ENCODE data around the gene RAB40C. TPM values are rescaled to one million over a fixed set of nuclear protein-coding genes. Genes with fewer than 3 reads are reported as not detected.

The RAB40C gene
- total and polyA plus RNA-seq, 2 donors from 2014 or later, result 18.1 to 24.0 TPM

GRCh38 chr16:593406-593805, 3.5 kb downstream of the RAB40C start:
- Histone ChIP-seq H3K9me3 (ENCODE audit: control insufficient read depth in 2 of 3, insufficient read depth in 1 of 3, low read length in 3 of 3) (no peaks in the 10 kb centered on the region), H3K36me3 (ENCODE audit: control insufficient read depth in 2 of 3, insufficient read depth in 3 of 3, low read length in 3 of 3) (no peaks in the 10 kb centered on the region), H3K27ac (ENCODE audit: low read depth in 2 of 2, low read length in 2 of 2) (peak overlapping the region; percentile 82 to 94), H3K4me3 (ENCODE audit: low read length in 3 of 3) (peak overlapping the region in 1 of 3 donors; percentile 29), H3K9ac (ENCODE audit: low read length in 3 of 3) (peak overlapping the region in 1 of 3 donors; percentile 65), H3K27me3 (ENCODE audit: control insufficient read depth, insufficient read depth, low read length) (no peaks in the 10 kb centered on the region), H3K4me1 (ENCODE audit: control insufficient read depth in 2 of 3, insufficient read depth in 2 of 3, low read depth in 1 of 3, low read length in 3 of 3) (peaks cover 6 to 51% (median 30%) of the 10 kb centered on the region in 3 donors)
- FAIRE-seq, result no peak
- TF ChIP-seq, protein P1, sequence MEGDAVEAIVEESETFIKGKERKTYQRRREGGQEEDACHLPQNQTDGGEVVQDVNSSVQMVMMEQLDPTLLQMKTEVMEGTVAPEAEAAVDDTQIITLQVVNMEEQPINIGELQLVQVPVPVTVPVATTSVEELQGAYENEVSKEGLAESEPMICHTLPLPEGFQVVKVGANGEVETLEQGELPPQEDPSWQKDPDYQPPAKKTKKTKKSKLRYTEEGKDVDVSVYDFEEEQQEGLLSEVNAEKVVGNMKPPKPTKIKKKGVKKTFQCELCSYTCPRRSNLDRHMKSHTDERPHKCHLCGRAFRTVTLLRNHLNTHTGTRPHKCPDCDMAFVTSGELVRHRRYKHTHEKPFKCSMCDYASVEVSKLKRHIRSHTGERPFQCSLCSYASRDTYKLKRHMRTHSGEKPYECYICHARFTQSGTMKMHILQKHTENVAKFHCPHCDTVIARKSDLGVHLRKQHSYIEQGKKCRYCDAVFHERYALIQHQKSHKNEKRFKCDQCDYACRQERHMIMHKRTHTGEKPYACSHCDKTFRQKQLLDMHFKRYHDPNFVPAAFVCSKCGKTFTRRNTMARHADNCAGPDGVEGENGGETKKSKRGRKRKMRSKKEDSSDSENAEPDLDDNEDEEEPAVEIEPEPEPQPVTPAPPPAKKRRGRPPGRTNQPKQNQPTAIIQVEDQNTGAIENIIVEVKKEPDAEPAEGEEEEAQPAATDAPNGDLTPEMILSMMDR (IDR thresholded peaks at IDR 0.05; ENCODE audit: borderline replicate concordance, extremely low read depth, insufficient read depth), result no peak
- peak in 1 of 5 donors; percentile 90 for DNase-seq
- intact Hi-C loops (cut with DNase I), result no loop called here

GRCh38 chr16:593807-594206, 3.9 kb downstream of the RAB40C start:
- FAIRE-seq (no peak), DNase-seq (peak in 2 of 5 donors; percentile 41 to 72)
- TF ChIP-seq, protein P1 (IDR thresholded peaks at IDR 0.05; ENCODE audit: borderline replicate concordance, extremely low read depth, insufficient read depth), result no peak
- Histone ChIP-seq H3K36me3 (ENCODE audit: control insufficient read depth in 2 of 3, insufficient read depth in 3 of 3, low read length in 3 of 3) (no peaks in the 10 kb centered on the region), H3K4me3 (ENCODE audit: low read length in 3 of 3) (peak overlapping the region in 1 of 3 donors; percentile 29), H3K27me3 (ENCODE audit: control insufficient read depth, insufficient read depth, low read length) (no peaks in the 10 kb centered on the region), H3K27ac (ENCODE audit: low read depth in 2 of 2, low read length in 2 of 2) (peak overlapping the region; percentile 82 to 94), H3K9ac (ENCODE audit: low read length in 3 of 3) (peak overlapping the region in 1 of 3 donors; percentile 65), H3K9me3 (ENCODE audit: control insufficient read depth in 2 of 3, insufficient read depth in 1 of 3, low read length in 3 of 3) (no peaks in the 10 kb centered on the region), H3K4me1 (ENCODE audit: control insufficient read depth in 2 of 3, insufficient read depth in 2 of 3, low read depth in 1 of 3, low read length in 3 of 3) (peaks cover 6 to 47% (median 30%) of the 10 kb centered on the region in 3 donors)
- intact Hi-C loops (cut with DNase I), result no loop called here

- FAIRE-seq, result no peak
- TF ChIP-seq, protein P1 (IDR thresholded peaks at IDR 0.05; ENCODE audit: borderline replicate concordance, extremely low read depth, insufficient read depth), result no peak
- Histone ChIP-seq H3K9me3 (ENCODE audit: control insufficient read depth in 2 of 3, insufficient read depth in 1 of 3, low read length in 3 of 3) (no peaks in the 10 kb centered on the region), H3K27me3 (ENCODE audit: control insufficient read depth, insufficient read depth, low read length) (no peaks in the 10 kb centered on the region), H3K9ac (ENCODE audit: low read length in 3 of 3) (no peak overlapping the region), H3K27ac (ENCODE audit: low read depth in 2 of 2, low read length in 2 of 2) (no peak overlapping the region), H3K4me3 (ENCODE audit: low read length in 3 of 3) (no peak overlapping the region), H3K4me1 (ENCODE audit: control insufficient read depth in 2 of 3, insufficient read depth in 2 of 3, low read depth in 1 of 3, low read length in 3 of 3) (peaks cover 6 to 47% (median 30%) of the 10 kb centered on the region in 3 donors), H3K36me3 (ENCODE audit: control insufficient read depth in 2 of 3, insufficient read depth in 3 of 3, low read length in 3 of 3) (peaks cover 0 to 5% (median 2%) of the 10 kb centered on the region in 3 donors)
- DNase-seq, result peak in 1 of 5 donors; percentile 38
- intact Hi-C loops (cut with DNase I), result no loop called here
These were observed 5.2 kb downstream of the RAB40C start for GRCh38 chr16:595094-595528.

Data from kidney (tissue), 14 donors.